GM23338 (cell line): ENCODE data around the gene CFP. TPM values are rescaled to one million over a fixed set of nuclear protein-coding genes. Genes with fewer than 3 reads are reported as not detected.

Experiments
- ATAC-seq: fragments of 200-7000 bp; cut with Tn5 transposase; 3 replicates; pipeline ENCODE4 v1.9.1; 2020
- DNase-seq: peaks from one replicate; pipeline ENCODE4 v3.0.0-alpha.2; 2015; ENCODE audit warnings: low spot score
- H2AFZ ChIP-seq: fragments of 200-600 bp; sonication (generic); 2 replicates; pipeline ENCODE4 v1.8.0; 2016; ENCODE audit warnings: antibody characterized with exemption, mild to moderate bottlenecking, moderate library complexity
- H3F3A ChIP-seq: fragments of 200-600 bp; sonication (generic); replicated peaks from 2 replicates; pipeline ENCODE4 v1.8.0; 2017; ENCODE audit warnings: antibody characterized with exemption, mixed run types, low read depth
- H3K27ac ChIP-seq: fragments of 200-600 bp; sonication (generic); 2 replicates; pipeline ENCODE4 v1.6.1; 2016; ENCODE audit warnings: low read depth
- H3K27me3 ChIP-seq: fragments of 200-600 bp; sonication (generic); 2 replicates; pipeline ENCODE4 v1.8.0; 2016; ENCODE audit warnings: mild to moderate bottlenecking, mixed run types, moderate library complexity; ENCODE audit not compliant: insufficient read depth
- H3K36me3 ChIP-seq: fragments of 200-600 bp; sonication (generic); 2 replicates; pipeline ENCODE4 v1.8.0; 2016; ENCODE audit warnings: mild to moderate bottlenecking; ENCODE audit not compliant: insufficient read depth
- H3K4me1 ChIP-seq: fragments of 200-600 bp; sonication (generic); 2 replicates; pipeline ENCODE4 v1.8.0; 2016; ENCODE audit warnings: mild to moderate bottlenecking, moderate library complexity; ENCODE audit not compliant: insufficient read depth
- H3K4me2 ChIP-seq: fragments of 200-600 bp; sonication (generic); 2 replicates; pipeline ENCODE4 v1.7.1; 2017; ENCODE audit warnings: mixed run types
- H3K4me3 ChIP-seq: fragments of 200-600 bp; sonication (generic); 2 replicates; pipeline ENCODE4 v1.6.1; 2016; ENCODE audit warnings: mixed run types
- H3K79me2 ChIP-seq: fragments of 200-600 bp; sonication (generic); replicated peaks from 2 replicates; pipeline ENCODE4 v1.8.0; 2017; ENCODE audit warnings: mild to moderate bottlenecking; ENCODE audit not compliant: insufficient read depth
- H3K9me2 ChIP-seq: fragments of 200-600 bp; sonication (generic); 2 replicates; pipeline ENCODE4 v1.8.0; 2017; ENCODE audit not compliant: insufficient read depth
- H4K20me1 ChIP-seq: fragments of 200-600 bp; sonication (generic); replicated peaks from 2 replicates; pipeline ENCODE4 v1.8.0; 2017; ENCODE audit warnings: mild to moderate bottlenecking; ENCODE audit not compliant: insufficient read depth
- H3K27ac Mint-ChIP-seq: 2 replicates; pipeline ENCODE4 v1.8.0; 2020; ENCODE audit warnings: inconsistent platforms, mild to moderate bottlenecking, moderate library complexity, mixed read lengths
- H3K27me3 Mint-ChIP-seq: 3 replicates; pipeline ENCODE4 v1.8.0; 2022; ENCODE audit warnings: low read depth, mild to moderate bottlenecking, moderate library complexity, mixed read lengths, inconsistent platforms; ENCODE audit not compliant: insufficient read depth, poor library complexity
- H3K36me3 Mint-ChIP-seq: 3 replicates; pipeline ENCODE4 v1.8.0; 2021; ENCODE audit warnings: low read depth, mild to moderate bottlenecking, inconsistent platforms, moderate library complexity, mixed read lengths
- H3K4me1 Mint-ChIP-seq: 3 replicates; pipeline ENCODE4 v1.8.0; 2020; ENCODE audit warnings: mild to moderate bottlenecking, inconsistent platforms, mixed read lengths
- H3K4me3 Mint-ChIP-seq: 3 replicates; pipeline ENCODE4 v1.8.0; 2021; ENCODE audit warnings: moderate library complexity, mild to moderate bottlenecking, inconsistent platforms, mixed read lengths
- H3K9me3 Mint-ChIP-seq: 3 replicates; pipeline ENCODE4 v1.8.0; 2020; ENCODE audit warnings: moderate library complexity, mild to moderate bottlenecking, inconsistent platforms, mixed read lengths
- EZH2phosphoT487 ChIP-seq: fragments of 200-600 bp; sonication (generic); IDR thresholded peaks from one replicate; pipeline ENCODE4 v1.8.1; 2018; ENCODE audit warnings: antibody characterized with exemption; ENCODE audit not compliant: unreplicated experiment
- JUNB ChIP-seq: IDR thresholded peaks from one replicate; pipeline ENCODE4 v1.6.1; 2016; ENCODE audit warnings: antibody characterized with exemption; ENCODE audit not compliant: unreplicated experiment
- NANOG ChIP-seq: IDR thresholded peaks from 2 replicates; pipeline ENCODE4 v1.6.1; 2016; ENCODE audit warnings: antibody characterized with exemption, borderline replicate concordance
- POLR2AphosphoS5 ChIP-seq: IDR thresholded peaks from 2 replicates; pipeline ENCODE4 v1.6.1; 2016; ENCODE audit warnings: antibody characterized with exemption, low read depth
- ZNF114 ChIP-seq: fragments of 250-450 bp; sonication (Bioruptor Pico); IDR thresholded peaks from 2 replicates; pipeline ENCODE4 v1.5.0; 2020; ENCODE audit warnings: mild to moderate bottlenecking, moderate library complexity
- ZNF331 ChIP-seq: fragments of 250-450 bp; sonication (Bioruptor Pico); IDR thresholded peaks from 2 replicates; pipeline ENCODE4 v1.5.0; 2020; ENCODE audit warnings: low read depth, mild to moderate bottlenecking, moderate library complexity
- polyA plus RNA-seq: library from polyadenylated mRNA; unstranded; fragments of >200 nt; fragmentation: Nextera tagmentation; extraction: Ambion mirVana; gene quantifications from 2 replicates; pipeline ENCODE4 v1.2.1, GENCODE V29; 2016
- total RNA-seq: library from RNA; depleted of rRNA; stranded (reverse); fragments of >200 nt; shearing (Covaris generic); gene quantifications from 2 replicates; pipeline ENCODE4 v1.2.3, GENCODE V29; 2014
- TF ChIP-seq, protein P1 (sequence below), 2 experiments: fragments of 200-600 bp in 1 of 2; sonication (generic) in 1 of 2; conservative IDR thresholded peaks; 2 replicates each; pipeline versions ENCODE4 v1.5.1 to v1.6.1; 2016 to 2017; ENCODE audit warnings: antibody characterized with exemption in 2 of 2, low read depth in 2 of 2, mild to moderate bottlenecking in 2 of 2, moderate library complexity in 1 of 2
- TF ChIP-seq, protein P2 (sequence below): IDR thresholded peaks from 2 replicates; pipeline ENCODE4 v1.6.1; 2016; ENCODE audit warnings: antibody characterized with exemption
- TF ChIP-seq, protein P3 (sequence below): IDR thresholded peaks from one replicate; pipeline ENCODE4 v1.6.1; 2018; ENCODE audit warnings: antibody characterized with exemption; ENCODE audit not compliant: unreplicated experiment

Gene CFP
- total and polyA plus RNA-seq, 2 experiments from 2014 or later: 2.1 to 2.2 TPM

DNA sequence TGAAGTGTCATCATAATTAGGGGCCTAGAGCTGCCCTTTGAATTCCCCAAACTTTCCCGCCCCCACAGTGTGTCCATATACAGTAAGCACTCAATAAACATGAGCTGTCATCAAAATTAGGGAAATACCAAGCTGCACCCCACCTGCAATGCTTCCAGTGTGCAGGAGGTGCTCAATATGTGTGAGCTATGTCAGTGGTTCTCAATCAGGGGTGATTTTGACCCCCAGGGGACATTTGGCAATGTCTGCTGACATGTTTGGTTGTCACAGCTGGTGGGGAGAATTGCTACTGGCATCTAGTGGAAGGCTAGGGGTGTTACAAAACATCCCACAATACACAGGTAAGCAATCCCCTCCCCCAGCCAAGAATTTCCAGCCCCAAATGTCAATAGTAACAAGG lies 748 bp downstream of the CFP start (continued):
- TF ChIP-seq, protein P1, sequence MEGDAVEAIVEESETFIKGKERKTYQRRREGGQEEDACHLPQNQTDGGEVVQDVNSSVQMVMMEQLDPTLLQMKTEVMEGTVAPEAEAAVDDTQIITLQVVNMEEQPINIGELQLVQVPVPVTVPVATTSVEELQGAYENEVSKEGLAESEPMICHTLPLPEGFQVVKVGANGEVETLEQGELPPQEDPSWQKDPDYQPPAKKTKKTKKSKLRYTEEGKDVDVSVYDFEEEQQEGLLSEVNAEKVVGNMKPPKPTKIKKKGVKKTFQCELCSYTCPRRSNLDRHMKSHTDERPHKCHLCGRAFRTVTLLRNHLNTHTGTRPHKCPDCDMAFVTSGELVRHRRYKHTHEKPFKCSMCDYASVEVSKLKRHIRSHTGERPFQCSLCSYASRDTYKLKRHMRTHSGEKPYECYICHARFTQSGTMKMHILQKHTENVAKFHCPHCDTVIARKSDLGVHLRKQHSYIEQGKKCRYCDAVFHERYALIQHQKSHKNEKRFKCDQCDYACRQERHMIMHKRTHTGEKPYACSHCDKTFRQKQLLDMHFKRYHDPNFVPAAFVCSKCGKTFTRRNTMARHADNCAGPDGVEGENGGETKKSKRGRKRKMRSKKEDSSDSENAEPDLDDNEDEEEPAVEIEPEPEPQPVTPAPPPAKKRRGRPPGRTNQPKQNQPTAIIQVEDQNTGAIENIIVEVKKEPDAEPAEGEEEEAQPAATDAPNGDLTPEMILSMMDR (conservative IDR thresholded peaks at IDR 0.05; ENCODE audit: low read depth in 2 of 2): peak; percentile 29 to 57
- TF ChIP-seq NANOG (no peak), JUNB (no peak), POLR2AphosphoS5 (no peak)
- TF ChIP-seq, protein P2, sequence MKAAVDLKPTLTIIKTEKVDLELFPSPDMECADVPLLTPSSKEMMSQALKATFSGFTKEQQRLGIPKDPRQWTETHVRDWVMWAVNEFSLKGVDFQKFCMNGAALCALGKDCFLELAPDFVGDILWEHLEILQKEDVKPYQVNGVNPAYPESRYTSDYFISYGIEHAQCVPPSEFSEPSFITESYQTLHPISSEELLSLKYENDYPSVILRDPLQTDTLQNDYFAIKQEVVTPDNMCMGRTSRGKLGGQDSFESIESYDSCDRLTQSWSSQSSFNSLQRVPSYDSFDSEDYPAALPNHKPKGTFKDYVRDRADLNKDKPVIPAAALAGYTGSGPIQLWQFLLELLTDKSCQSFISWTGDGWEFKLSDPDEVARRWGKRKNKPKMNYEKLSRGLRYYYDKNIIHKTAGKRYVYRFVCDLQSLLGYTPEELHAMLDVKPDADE: no peak

DNA sequence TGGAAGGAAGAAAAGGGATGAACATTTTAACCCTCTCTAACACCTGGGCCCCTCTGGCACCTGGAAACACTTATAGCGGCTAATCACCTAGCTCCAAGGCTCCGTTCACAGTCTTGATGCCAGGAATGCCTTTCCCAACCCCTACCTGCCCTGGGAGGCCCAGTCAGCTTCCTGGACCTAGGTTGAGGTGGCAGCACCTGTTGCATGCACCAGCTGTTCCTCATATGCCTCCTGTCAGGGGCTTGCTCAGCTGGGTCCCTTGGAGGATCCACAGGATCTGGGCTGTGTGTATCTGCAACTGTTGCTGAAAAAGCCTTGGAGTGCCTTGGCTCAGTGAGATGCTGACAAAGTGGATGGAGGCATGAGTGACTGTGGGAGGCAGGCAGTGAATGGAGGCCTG lies 4.4 kb downstream of the CFP start:
- Histone ChIP-seq H3K27me3 (no peaks in the 10 kb centered on the region), H2AFZ (no peak overlapping the region), H3K36me3 (no peaks in the 10 kb centered on the region), H3K4me3 (no peak overlapping the region), H3K27ac (no peak overlapping the region), H3K4me1 (peaks cover 5% of the 10 kb centered on the region; the same call in 1 of the 2 replicates), H3K4me2 (no peak overlapping the region), H3K79me2 (no peaks in the 10 kb centered on the region), H3K9me2 (no peaks in the 10 kb centered on the region), H4K20me1 (no peaks in the 10 kb centered on the region), H3F3A (no peaks in the 10 kb centered on the region)
- Mint-ChIP-seq H3K4me1 (peaks cover 32% of the 10 kb centered on the region), H3K27ac (peak overlapping the region; percentile 28; the same call in 1 of the 2 replicates), H3K27me3 (peaks cover 12% of the 10 kb centered on the region), H3K9me3 (no peaks in the 10 kb centered on the region), H3K4me3 (no peak overlapping the region), H3K36me3 (no peaks in the 10 kb centered on the region)
- ATAC-seq (no peak), DNase-seq (no peak)
- TF ChIP-seq, protein P2: no peak
- TF ChIP-seq ZNF331 (CRISPR knock-in tag) (no peak), EZH2phosphoT487 (no peak), NANOG (no peak), ZNF114 (CRISPR knock-in tag) (no peak)
- TF ChIP-seq, protein P3, sequence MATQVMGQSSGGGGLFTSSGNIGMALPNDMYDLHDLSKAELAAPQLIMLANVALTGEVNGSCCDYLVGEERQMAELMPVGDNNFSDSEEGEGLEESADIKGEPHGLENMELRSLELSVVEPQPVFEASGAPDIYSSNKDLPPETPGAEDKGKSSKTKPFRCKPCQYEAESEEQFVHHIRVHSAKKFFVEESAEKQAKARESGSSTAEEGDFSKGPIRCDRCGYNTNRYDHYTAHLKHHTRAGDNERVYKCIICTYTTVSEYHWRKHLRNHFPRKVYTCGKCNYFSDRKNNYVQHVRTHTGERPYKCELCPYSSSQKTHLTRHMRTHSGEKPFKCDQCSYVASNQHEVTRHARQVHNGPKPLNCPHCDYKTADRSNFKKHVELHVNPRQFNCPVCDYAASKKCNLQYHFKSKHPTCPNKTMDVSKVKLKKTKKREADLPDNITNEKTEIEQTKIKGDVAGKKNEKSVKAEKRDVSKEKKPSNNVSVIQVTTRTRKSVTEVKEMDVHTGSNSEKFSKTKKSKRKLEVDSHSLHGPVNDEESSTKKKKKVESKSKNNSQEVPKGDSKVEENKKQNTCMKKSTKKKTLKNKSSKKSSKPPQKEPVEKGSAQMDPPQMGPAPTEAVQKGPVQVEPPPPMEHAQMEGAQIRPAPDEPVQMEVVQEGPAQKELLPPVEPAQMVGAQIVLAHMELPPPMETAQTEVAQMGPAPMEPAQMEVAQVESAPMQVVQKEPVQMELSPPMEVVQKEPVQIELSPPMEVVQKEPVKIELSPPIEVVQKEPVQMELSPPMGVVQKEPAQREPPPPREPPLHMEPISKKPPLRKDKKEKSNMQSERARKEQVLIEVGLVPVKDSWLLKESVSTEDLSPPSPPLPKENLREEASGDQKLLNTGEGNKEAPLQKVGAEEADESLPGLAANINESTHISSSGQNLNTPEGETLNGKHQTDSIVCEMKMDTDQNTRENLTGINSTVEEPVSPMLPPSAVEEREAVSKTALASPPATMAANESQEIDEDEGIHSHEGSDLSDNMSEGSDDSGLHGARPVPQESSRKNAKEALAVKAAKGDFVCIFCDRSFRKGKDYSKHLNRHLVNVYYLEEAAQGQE: no peak
- TF ChIP-seq, protein P1 (conservative IDR thresholded peaks at IDR 0.05; ENCODE audit: low read depth in 2 of 2): no peak
